ENCODE results near the gene MLST8.

MLST8 gene, protein sequence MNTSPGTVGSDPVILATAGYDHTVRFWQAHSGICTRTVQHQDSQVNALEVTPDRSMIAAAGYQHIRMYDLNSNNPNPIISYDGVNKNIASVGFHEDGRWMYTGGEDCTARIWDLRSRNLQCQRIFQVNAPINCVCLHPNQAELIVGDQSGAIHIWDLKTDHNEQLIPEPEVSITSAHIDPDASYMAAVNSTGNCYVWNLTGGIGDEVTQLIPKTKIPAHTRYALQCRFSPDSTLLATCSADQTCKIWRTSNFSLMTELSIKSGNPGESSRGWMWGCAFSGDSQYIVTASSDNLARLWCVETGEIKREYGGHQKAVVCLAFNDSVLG

GRCh38 chr16:2205104-2205966 lies at the start of gene MLST8:
Gene MLST8, plus strand, starts transcription at chr16:2205454. Its CDS starts 632 bp downstream, at chr16:2206086.
- H3K4me3 Mint-ChIP-seq = peak within 1 kb of the TSS; percentile 91
- H3K4me1 Mint-ChIP-seq (ENCODE audit: low read depth) = peaks cover 31% of the 10 kb centered on the region
- H3K36me3 Mint-ChIP-seq (ENCODE audit: low read depth) = peaks cover 20% of the 10 kb centered on the region

GRCh38 chr16:2155977-2156848 lies 49.0 kb upstream of the MLST8 start:
- H3K9me3 Mint-ChIP-seq = no peaks in the 10 kb centered on the region
- H3K36me3 Mint-ChIP-seq (ENCODE audit: low read depth) = peaks cover 40% of the 10 kb centered on the region
- peak overlapping the region; percentile 95 for H3K4me3 Mint-ChIP-seq
- H3K27me3 Mint-ChIP-seq = no peaks in the 10 kb centered on the region
- peaks cover 62% of the 10 kb centered on the region for H3K4me1 Mint-ChIP-seq (ENCODE audit: low read depth)
- H3K27ac Mint-ChIP-seq = peak overlapping the region; percentile 92

More at GRCh38 chr16:2205104-2205966, at the start of gene MLST8:
- Mint-ChIP-seq H3K27ac (peak within 1 kb of the TSS; percentile 92), H3K9me3 (no peaks in the 10 kb centered on the region), H3K27me3 (no peaks in the 10 kb centered on the region)

GRCh38 chr16:2156849-2157224 lies 48.4 kb upstream of the MLST8 start:
- Mint-ChIP-seq H3K27me3 (no peaks in the 10 kb centered on the region), H3K36me3 (ENCODE audit: low read depth) (peaks cover 36% of the 10 kb centered on the region), H3K4me1 (ENCODE audit: low read depth) (peaks cover 59% of the 10 kb centered on the region), H3K9me3 (no peaks in the 10 kb centered on the region), H3K4me3 (peak overlapping the region; percentile 95), H3K27ac (peak overlapping the region; percentile 92)

DNA sequence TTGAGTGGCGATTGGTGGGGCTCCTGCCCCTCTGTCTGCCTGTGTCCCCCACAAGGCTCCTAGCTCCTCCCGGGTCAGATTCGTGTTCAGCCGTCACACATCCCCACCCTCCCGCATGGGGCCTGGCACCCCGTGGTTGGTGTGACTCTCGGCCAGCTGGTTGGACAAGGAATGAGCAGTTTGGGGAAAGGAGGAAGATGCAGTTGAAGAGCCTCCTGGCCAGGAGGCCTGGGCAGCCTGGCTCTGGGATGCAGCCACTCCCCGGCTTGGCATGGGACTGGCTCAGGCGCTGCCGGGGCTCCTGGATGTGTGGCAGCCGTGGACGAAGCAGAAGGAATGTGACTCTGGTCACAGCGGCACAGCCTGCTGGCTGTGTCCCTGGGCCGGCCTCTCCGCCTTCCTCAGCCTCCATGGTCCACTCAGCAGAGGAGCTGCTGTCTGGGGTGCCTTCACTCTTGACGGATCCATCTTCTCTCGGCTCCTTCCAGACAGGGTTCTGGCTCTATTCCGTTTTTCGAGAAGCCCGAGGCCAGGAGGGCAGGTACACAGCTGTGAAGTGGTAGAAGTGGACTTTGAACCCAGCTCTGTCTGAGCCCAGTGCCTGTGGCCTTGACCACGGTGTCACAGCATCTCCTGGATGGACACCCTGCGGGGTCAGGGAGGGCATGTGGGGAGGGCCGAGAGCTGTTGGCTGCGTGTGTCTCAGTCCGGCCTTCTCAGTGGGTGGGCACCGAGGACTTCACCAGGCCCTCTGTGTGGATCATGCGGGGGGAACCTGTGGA lies 47.6 kb upstream of the MLST8 start:
- Mint-ChIP-seq H3K27me3 (no peaks in the 10 kb centered on the region), H3K36me3 (ENCODE audit: low read depth) (peaks cover 27% of the 10 kb centered on the region), H3K4me1 (ENCODE audit: low read depth) (peaks cover 55% of the 10 kb centered on the region), H3K27ac (peak overlapping the region; percentile 52), H3K4me3 (peak overlapping the region; percentile 95), H3K9me3 (no peaks in the 10 kb centered on the region)

GRCh38 chr16:2158262-2158638 lies 47.0 kb upstream of the MLST8 start:
- Mint-ChIP-seq H3K36me3 (ENCODE audit: low read depth) (peaks cover 22% of the 10 kb centered on the region), H3K27ac (peak overlapping the region; percentile 52), H3K4me1 (ENCODE audit: low read depth) (peaks cover 52% of the 10 kb centered on the region), H3K9me3 (no peaks in the 10 kb centered on the region), H3K27me3 (no peaks in the 10 kb centered on the region), H3K4me3 (no peak overlapping the region)

- H3K36me3 Mint-ChIP-seq (ENCODE audit: low read depth) = peaks cover 11% of the 10 kb centered on the region
- H3K27me3 Mint-ChIP-seq = no peaks in the 10 kb centered on the region
- peaks cover 44% of the 10 kb centered on the region for H3K4me1 Mint-ChIP-seq (ENCODE audit: low read depth)
- no peak overlapping the region for H3K27ac Mint-ChIP-seq
- no peaks in the 10 kb centered on the region for H3K9me3 Mint-ChIP-seq
- no peak overlapping the region for H3K4me3 Mint-ChIP-seq
Measured at GRCh38 chr16:2159175-2159838, 45.9 kb upstream of the MLST8 start.

DNA sequence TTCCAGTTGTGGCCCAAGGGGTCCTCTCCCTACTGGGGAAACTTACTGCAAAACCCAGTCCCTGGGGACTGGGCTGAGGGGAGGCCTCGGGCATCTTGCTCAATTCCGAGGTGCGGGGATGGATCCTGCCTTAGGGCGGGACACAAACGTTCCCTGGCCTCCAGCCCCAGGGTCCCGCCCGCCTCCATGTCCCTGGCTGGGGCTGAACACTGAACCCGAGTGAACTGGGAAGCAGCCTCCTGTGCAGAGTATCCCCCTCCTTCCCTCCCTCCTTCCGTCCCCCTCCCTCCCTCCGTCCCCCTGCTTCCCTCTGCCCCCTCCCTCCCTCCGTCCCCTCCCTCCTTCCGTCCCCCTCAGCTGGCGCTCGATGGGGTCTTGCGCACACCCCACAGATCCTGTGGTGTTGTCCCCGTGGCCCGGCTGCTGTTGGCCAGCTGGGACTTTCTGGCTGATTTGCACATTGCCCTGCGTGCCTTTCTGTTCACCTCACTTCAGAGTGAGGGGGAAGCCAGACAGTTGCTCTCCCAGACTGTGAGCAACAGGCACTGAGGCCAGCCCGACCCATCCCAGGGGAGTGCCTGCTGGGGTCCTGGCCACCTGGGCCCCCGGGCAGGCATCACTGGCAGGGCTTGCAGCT lies 44.2 kb upstream of the MLST8 start:
- Mint-ChIP-seq H3K4me1 (ENCODE audit: low read depth) (peaks cover 32% of the 10 kb centered on the region), H3K9me3 (no peaks in the 10 kb centered on the region), H3K4me3 (no peak overlapping the region), H3K27me3 (no peaks in the 10 kb centered on the region), H3K36me3 (ENCODE audit: low read depth) (peaks cover 4% of the 10 kb centered on the region), H3K27ac (no peak overlapping the region)

GRCh38 chr16:2161911-2162310 lies 43.3 kb upstream of the MLST8 start:
- Mint-ChIP-seq H3K27ac (no peak overlapping the region), H3K36me3 (ENCODE audit: low read depth) (peaks cover 6% of the 10 kb centered on the region), H3K9me3 (no peaks in the 10 kb centered on the region), H3K27me3 (no peaks in the 10 kb centered on the region), H3K4me1 (ENCODE audit: low read depth) (peaks cover 23% of the 10 kb centered on the region), H3K4me3 (no peak overlapping the region)

- H3K27me3 Mint-ChIP-seq = no peaks in the 10 kb centered on the region
- H3K36me3 Mint-ChIP-seq (ENCODE audit: low read depth) = peaks cover 6% of the 10 kb centered on the region
- no peak overlapping the region for H3K27ac Mint-ChIP-seq
- H3K4me3 Mint-ChIP-seq = no peak overlapping the region
- H3K9me3 Mint-ChIP-seq = no peaks in the 10 kb centered on the region
- H3K4me1 Mint-ChIP-seq (ENCODE audit: low read depth) = peaks cover 16% of the 10 kb centered on the region
Measured at GRCh38 chr16:2162676-2163118, 42.6 kb upstream of the MLST8 start.

- H3K27me3 Mint-ChIP-seq = no peaks in the 10 kb centered on the region
- H3K36me3 Mint-ChIP-seq (ENCODE audit: low read depth) = peaks cover 6% of the 10 kb centered on the region
- no peak overlapping the region for H3K4me3 Mint-ChIP-seq
- peaks cover 11% of the 10 kb centered on the region for H3K4me1 Mint-ChIP-seq (ENCODE audit: low read depth)
- peak overlapping the region; percentile 82 for H3K27ac Mint-ChIP-seq
- no peaks in the 10 kb centered on the region for H3K9me3 Mint-ChIP-seq
Measured at GRCh38 chr16:2163211-2163881, 41.9 kb upstream of the MLST8 start.

- H3K4me1 Mint-ChIP-seq (ENCODE audit: low read depth) = peaks cover 3% of the 10 kb centered on the region
- H3K27ac Mint-ChIP-seq = no peak overlapping the region
- no peaks in the 10 kb centered on the region for H3K9me3 Mint-ChIP-seq
- no peaks in the 10 kb centered on the region for H3K27me3 Mint-ChIP-seq
- no peak overlapping the region for H3K4me3 Mint-ChIP-seq
- peaks cover 6% of the 10 kb centered on the region for H3K36me3 Mint-ChIP-seq (ENCODE audit: low read depth)
Measured at GRCh38 chr16:2165861-2166260, 39.4 kb upstream of the MLST8 start.

DNA sequence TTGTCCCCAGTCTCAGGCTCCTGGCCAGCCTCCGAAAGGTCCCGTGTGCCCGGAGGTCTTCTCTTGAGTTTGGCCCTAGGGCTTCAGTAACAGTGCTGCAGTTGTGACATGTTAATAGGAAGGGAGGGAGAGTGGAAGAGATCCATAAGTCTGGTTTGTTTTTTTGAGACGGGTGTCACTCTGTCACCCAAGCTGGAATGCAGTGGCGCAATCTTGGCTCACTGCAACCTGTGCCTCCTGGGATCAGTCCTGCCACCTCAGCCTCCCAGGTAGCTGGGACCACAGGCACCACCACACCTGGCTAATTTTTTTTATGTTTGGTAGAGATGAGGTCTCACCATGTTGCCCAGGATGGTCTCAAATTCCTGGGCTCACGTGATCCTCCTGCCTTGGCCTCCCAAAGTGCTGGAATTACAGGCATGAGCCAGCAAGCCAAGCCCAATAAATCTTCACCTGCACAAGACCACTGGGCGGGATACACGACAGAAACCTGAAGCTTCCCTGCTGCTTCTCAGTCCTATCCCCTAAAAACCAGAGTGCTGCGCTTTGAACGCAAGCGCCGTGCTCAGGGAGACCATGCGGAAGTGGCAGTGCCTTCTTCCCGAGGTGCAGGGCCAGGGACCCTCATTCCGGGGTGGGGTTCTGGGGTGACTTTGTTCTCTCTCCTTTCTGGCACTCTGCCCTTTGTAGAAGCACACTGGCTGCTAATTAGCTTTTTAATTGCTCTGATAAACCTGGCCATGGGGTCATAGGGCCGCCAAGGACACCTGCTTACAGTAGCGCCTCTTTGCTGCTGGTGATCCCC lies 38.8 kb upstream of the MLST8 start:
- Mint-ChIP-seq H3K4me3 (no peak overlapping the region), H3K36me3 (ENCODE audit: low read depth) (peaks cover 6% of the 10 kb centered on the region), H3K27me3 (no peaks in the 10 kb centered on the region), H3K9me3 (no peaks in the 10 kb centered on the region), H3K4me1 (ENCODE audit: low read depth) (peaks cover 3% of the 10 kb centered on the region), H3K27ac (no peak overlapping the region)

Measured in stimulated activated naive CD8-positive, alpha-beta T cell treated with anti-CD3 and anti-CD28 coated beads, Interleukin-15, Interleukin-2, amounts not matched to agents 100 ng/mL and 50 ng/mL, for 24 hours (primary cell).